HAP-1 (cell line): Measurements from ENCODE around the gene RPL28.

Source experiments
- DNase-seq, 2 experiments: peaks; one replicate each; pipeline ENCODE4 v3.0.0-alpha.2; 2016 to 2020; ENCODE audit warnings: low spot score in 2 of 2
- H3K27me3 ChIP-seq: fragments of 250-450 bp; sonication (Bioruptor Pico); 2 replicates; pipeline ENCODE4 v1.5.1; 2020; ENCODE audit warnings: low read depth, mild to moderate bottlenecking, moderate library complexity
- H3K36me3 ChIP-seq: fragments of 250-450 bp; sonication (Bioruptor Pico); replicated peaks from 2 replicates; pipeline ENCODE4 v1.5.1; 2020; ENCODE audit warnings: mild to moderate bottlenecking
- H3K4me1 ChIP-seq: fragments of 250-450 bp; sonication (Bioruptor Pico); 2 replicates; pipeline ENCODE4 v1.5.1; 2020; ENCODE audit warnings: mild to moderate bottlenecking
- H3K4me3 ChIP-seq: fragments of 250-450 bp; sonication (Bioruptor Pico); 2 replicates; pipeline ENCODE4 v1.5.1; 2020; ENCODE audit warnings: mild to moderate bottlenecking, moderate library complexity
- H3K9me3 ChIP-seq: fragments of 250-450 bp; sonication (Bioruptor Pico); 2 replicates; pipeline ENCODE4 v1.5.1; 2020; ENCODE audit warnings: mild to moderate bottlenecking, moderate library complexity
- in situ Hi-C: fragments of 300-500 bp; cut with MboI; formaldehyde crosslinking; loops from 3 replicates; pipeline ENCODE4 v1.14.3; 2020; ENCODE audit warnings: low sequenced_read_pairs, inconsistent platforms, mixed read lengths

RPL28 gene

GRCh38 chr19:55347442-55348009 lies 38.2 kb upstream of the RPL28 start:
- no peak for DNase-seq
- Histone ChIP-seq H3K36me3 (peaks cover 43% of the 10 kb centered on the region), H3K4me1 (peaks cover 20% of the 10 kb centered on the region), H3K4me3 (no peak overlapping the region), H3K9me3 (no peaks in the 10 kb centered on the region), H3K27me3 (peaks cover 6% of the 10 kb centered on the region)
- in situ Hi-C loops, result no loop called here

DNA sequence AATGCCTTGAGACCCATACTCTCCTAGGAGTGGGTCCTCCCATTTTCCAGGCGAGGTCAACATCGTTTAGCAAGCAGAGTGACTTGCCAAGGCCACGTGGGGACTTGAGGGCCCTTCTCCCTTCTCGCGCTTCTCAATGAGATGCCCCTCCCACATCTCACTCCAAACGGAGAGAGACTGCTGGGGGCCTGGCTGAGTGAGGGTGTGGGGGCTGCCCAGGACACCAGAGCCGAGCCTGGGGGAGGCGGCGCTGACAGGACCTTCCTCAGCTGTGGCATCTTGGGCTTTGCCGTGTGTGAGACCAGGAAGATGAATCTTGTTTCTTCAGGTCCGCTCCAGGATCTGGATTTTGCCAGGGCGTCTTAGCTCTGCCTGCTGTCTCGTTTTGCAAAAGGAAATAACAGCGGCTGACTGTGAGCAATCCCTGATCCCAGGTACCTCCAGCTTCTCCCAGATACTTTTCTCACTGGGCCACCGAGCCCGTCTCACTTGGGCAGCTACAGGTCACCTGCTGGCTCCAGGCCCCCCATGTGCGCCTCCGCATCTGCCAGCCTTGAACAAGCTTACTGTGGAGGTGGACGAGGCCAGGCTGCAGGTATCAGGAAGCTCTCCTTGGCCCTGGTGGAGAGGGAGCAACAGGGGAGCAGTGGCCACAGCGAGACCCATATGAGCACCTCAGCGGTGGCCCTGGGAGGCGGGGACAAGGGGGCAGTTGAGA lies 37.3 kb upstream of the RPL28 start:
- Histone ChIP-seq H3K36me3 (peaks cover 35% of the 10 kb centered on the region), H3K4me1 (peaks cover 24% of the 10 kb centered on the region), H3K27me3 (peaks cover 16% of the 10 kb centered on the region), H3K4me3 (no peak overlapping the region), H3K9me3 (no peaks in the 10 kb centered on the region)
- in situ Hi-C loops, result no loop called here
- peak; percentile 39 to 88 for DNase-seq

DNA sequence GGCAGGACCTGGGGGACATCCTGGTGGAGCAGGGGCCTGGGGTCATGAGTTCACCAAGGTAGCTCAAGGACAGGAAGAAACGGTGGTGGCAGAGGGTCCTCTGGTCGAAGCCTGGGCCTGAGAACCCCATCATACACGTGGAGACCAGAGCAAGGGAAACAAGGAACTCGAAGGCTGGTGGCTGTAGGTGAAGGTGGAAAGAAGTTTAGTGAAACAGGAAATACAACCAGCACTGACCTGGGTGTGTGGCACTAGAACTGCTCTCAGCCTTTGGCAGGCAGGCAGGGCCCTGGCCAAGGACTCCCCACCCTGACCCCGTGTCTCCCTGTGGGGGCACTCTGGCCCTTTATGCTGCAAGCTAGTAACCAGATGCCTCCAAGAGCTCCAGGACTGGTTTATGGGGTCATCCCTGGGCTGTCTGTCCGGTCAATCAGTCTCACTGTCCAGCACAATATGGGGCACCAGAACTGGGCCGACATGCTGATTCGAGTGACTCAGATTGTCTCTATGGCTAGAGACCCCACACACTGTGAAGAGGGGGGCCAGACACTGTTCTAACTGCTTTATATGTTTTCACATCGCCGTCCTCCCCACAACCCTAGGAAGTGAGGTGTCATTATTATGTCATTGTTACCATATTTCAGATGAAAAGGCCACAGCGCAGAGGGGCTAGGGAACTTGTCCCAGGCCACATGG lies 35.0 kb upstream of the RPL28 start:
- no peak overlapping the region for H3K4me3 ChIP-seq
- in situ Hi-C loops, result no loop called here
- H3K4me1 ChIP-seq, result peaks cover 26% of the 10 kb centered on the region

GRCh38 chr19:55352040-55352439 lies 33.7 kb upstream of the RPL28 start:
- peaks cover 26% of the 10 kb centered on the region for H3K4me1 ChIP-seq
- in situ Hi-C loops, result no loop called here
- no peak overlapping the region for H3K4me3 ChIP-seq
- H3K27me3 ChIP-seq, result peaks cover 41% of the 10 kb centered on the region
- peaks cover 10% of the 10 kb centered on the region for H3K36me3 ChIP-seq
- DNase-seq, result no peak
- no peaks in the 10 kb centered on the region for H3K9me3 ChIP-seq

More for the DNA sequence above, 35.0 kb upstream of the RPL28 start:
- peaks cover 20% of the 10 kb centered on the region for H3K36me3 ChIP-seq
- peaks cover 31% of the 10 kb centered on the region for H3K27me3 ChIP-seq
- H3K9me3 ChIP-seq, result no peaks in the 10 kb centered on the region
- DNase-seq, result no peak

- peaks cover 25% of the 10 kb centered on the region for H3K4me1 ChIP-seq
- H3K9me3 ChIP-seq, result no peaks in the 10 kb centered on the region
- in situ Hi-C loops, result no loop called here
- no peak for DNase-seq
- H3K4me3 ChIP-seq, result 0 out of 2 replicates have a peak overlapping the region, but pooled peaks have one; percentile 50
- H3K27me3 ChIP-seq, result peaks cover 46% of the 10 kb centered on the region
- H3K36me3 ChIP-seq, result peaks cover 3% of the 10 kb centered on the region
Observed at GRCh38 chr19:55352549-55353145, 33.1 kb upstream of the RPL28 start.

DNA sequence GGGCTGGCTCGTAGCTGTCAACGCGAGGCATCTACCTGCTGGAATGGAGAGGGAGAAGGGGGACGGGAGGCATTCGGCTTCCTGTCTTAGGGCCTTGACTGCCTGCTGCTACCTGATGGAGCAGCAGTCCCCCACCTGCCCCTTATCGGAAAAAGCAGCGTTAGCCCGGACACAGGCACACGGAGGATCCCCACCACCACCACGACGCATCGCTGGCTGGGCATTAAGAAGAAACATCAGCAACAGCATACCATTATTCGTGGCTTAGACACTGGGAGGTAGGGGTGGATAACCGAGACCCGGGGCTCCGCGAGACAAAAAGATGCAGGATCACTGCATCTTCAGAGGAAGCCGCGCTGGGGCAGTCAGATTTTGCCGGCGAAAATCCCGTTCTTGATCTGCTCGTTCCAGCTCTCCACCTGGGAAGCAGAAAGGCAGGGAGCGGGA lies 32.4 kb upstream of the RPL28 start:
- H3K4me3 ChIP-seq, result peak overlapping the region; percentile 50
- DNase-seq, result no peak
- peaks cover 46% of the 10 kb centered on the region for H3K27me3 ChIP-seq
- H3K36me3 ChIP-seq, result no peaks in the 10 kb centered on the region
- no peaks in the 10 kb centered on the region for H3K9me3 ChIP-seq
- H3K4me1 ChIP-seq, result peaks cover 18% of the 10 kb centered on the region
- in situ Hi-C loops, result no loop called here

DNA sequence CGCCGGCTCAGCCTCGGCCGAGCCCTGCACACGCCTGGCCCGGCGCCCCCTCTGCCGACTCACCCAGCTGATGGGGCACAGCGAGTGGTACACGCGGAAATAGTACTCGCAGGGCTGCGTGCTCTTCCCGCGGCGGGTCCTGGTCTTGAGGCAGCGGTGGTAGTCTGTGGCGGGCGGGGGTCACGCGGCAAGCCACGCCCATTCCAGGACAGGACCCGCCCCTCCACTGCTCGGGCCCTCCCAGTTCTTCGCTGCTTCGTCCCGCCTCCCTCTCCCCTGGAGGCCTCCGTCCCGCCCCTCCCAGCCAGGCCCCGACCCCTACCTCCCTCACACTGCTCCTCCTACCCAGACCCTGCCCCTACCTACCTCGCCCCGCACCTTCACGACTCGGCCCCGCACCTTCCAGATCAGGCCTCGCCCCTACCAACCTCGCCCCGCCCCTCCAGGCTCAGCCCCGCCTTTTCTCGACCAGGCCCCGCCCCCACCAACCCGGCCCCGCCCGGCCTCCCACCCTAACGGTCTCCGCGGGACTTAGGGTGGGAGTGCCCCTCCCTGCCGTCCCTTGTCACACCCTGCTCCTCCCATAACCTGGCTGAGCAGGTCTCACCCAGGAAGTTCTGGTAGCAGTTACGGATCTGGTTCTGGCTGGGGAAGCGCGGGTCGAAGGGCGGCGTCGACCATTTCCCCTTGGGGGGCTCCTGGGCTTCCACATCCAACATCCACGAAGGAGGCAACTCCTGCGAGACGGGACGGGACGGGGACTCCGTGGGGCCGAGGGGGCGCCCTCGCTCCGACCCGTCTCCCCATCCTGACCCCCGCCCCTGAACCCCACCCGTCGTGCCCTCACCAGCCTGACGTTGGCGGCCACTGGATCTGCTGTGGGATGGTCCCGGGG lies 31.7 kb upstream of the RPL28 start:
- peak; percentile 63 to 88 for DNase-seq
- peaks cover 46% of the 10 kb centered on the region for H3K27me3 ChIP-seq
- H3K4me3 ChIP-seq, result peak overlapping the region; percentile 50
- in situ Hi-C loops, result no loop called here
- H3K9me3 ChIP-seq, result no peaks in the 10 kb centered on the region
- H3K36me3 ChIP-seq, result no peaks in the 10 kb centered on the region
- H3K4me1 ChIP-seq, result peaks cover 13% of the 10 kb centered on the region

GRCh38 chr19:55354698-55355212 lies 31.0 kb upstream of the RPL28 start, which contains the start of gene COX6B2:
Gene COX6B2, minus strand, starts transcription at chr19:55354719. Its CDS starts 198 bp downstream, at chr19:55354521.
- peak within 1 kb of the TSS; percentile 50 for H3K4me3 ChIP-seq
- H3K36me3 ChIP-seq, result no peaks in the 10 kb centered on the region
- no peaks in the 10 kb centered on the region for H3K9me3 ChIP-seq
- H3K4me1 ChIP-seq, result peaks cover 8% of the 10 kb centered on the region
- in situ Hi-C loops, result no loop called here
- H3K27me3 ChIP-seq, result peaks cover 46% of the 10 kb centered on the region
- no peak for DNase-seq

GRCh38 chr19:55355213-55355821 lies 30.4 kb upstream of the RPL28 start:
- no peaks in the 10 kb centered on the region for H3K36me3 ChIP-seq
- peaks cover 6% of the 10 kb centered on the region; the same call in 1 of the 2 replicates for H3K4me1 ChIP-seq
- no peaks in the 10 kb centered on the region for H3K9me3 ChIP-seq
- no peak overlapping the region for H3K4me3 ChIP-seq
- in situ Hi-C loops, result no loop called here
- peaks cover 46% of the 10 kb centered on the region for H3K27me3 ChIP-seq
- DNase-seq, result no peak

GRCh38 chr19:55358493-55358892 lies 27.2 kb upstream of the RPL28 start:
- peaks cover 30% of the 10 kb centered on the region for H3K27me3 ChIP-seq
- DNase-seq, result no peak
- no peaks in the 10 kb centered on the region for H3K9me3 ChIP-seq
- no peaks in the 10 kb centered on the region for H3K36me3 ChIP-seq
- in situ Hi-C loops, result no loop called here
- H3K4me3 ChIP-seq, result no peak overlapping the region
- H3K4me1 ChIP-seq, result peaks cover 2% of the 10 kb centered on the region; the same call in 1 of the 2 replicates

DNA sequence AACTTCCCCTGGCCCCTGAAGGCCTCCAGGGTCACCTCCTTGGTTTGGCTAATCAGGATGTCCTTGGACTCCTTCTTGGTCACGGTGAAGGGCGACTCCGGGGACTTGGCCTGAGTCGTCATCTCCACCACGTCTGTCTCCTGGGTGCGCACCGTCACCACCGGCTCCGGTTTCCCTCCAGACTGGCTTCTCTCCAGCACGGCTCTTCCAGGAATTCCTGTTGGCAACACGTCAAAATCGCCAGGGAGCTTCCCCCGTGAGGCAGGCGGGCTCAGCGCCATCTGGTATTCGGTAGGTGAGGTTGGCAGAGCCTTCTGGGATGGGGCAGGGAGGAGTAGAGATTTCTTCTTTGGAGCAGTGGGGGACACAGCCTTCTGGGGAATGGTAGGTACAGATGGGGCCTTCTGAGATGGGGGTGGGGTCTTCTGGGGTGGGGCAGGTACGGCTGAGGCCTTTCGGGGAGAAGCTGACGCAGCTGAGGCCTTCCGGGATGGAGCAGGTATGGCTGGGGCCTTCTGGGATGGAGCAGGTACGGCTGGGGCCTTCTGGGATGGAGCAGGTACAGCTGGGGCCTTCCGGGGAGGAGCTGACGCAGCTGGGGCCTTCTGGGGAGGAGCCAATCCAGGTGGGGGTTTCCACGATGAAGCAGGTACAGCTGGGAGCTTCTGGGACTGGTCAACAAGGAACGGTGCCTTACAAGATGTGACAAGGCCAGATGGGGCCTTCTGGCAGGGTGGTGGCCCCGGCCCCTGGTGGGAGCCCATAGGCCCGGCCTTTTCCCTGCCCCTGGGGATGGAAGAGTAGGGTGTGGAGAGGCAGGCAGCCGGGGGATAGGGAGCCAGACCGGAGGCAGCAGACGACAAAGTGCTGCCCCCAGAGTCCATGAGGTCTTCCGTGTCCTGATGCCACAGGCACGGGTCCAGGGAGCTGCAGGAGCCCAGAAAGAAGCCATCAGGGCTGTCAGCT lies 26.5 kb upstream of the RPL28 start:
- H3K4me3 ChIP-seq, result no peak overlapping the region
- in situ Hi-C loops, result no loop called here
- no peaks in the 10 kb centered on the region for H3K4me1 ChIP-seq
- H3K9me3 ChIP-seq, result no peaks in the 10 kb centered on the region
- no peak for DNase-seq
- no peaks in the 10 kb centered on the region for H3K36me3 ChIP-seq
- peaks cover 25% of the 10 kb centered on the region for H3K27me3 ChIP-seq

DNA sequence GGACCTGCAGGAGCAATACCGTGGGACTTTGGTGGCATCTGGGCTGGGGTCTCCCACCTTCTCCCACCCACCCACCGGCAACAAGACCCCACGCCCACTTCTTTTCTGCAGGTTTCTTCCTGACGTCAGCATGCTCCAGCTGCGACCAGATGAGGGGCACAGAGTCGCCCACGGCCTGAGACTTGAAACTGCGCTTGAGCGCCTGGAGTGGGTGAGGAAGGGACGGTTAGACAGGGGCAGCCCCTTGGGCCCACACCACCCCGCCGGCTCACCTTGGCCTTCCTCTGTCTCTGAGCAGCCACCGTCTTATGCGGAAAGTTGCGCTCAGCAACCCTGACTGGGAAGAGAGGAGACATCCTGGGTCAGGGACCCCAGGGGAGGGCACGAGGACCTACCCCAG lies 24.8 kb upstream of the RPL28 start:
- H3K4me1 ChIP-seq, result no peaks in the 10 kb centered on the region
- no peak overlapping the region for H3K4me3 ChIP-seq
- DNase-seq, result no peak
- H3K36me3 ChIP-seq, result no peaks in the 10 kb centered on the region
- no peaks in the 10 kb centered on the region for H3K9me3 ChIP-seq
- in situ Hi-C loops, result no loop called here
- H3K27me3 ChIP-seq, result peaks cover 13% of the 10 kb centered on the region
